ENCODE data around the gene PHF20.

DNA sequence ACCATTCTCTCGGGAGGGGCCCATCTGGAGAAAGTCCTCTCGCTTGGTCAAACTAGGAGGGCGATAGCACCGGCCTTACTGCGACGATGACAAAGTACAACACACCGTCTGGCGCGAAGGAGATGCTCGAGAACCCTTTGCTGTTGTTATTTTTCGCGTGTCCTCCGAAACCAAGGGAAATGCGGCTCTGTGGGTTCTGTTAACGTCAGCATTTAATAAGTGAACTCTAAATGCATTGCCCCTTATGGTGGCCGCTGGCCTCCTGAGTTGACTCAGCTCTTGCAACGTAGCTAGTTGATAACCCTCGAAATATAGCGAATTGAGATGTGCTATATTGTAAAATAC is 183.1 kb downstream of the PHF20 start:
- TF ChIP-seq CTCF (conservative IDR thresholded peaks at IDR 0.05 in 1 of 2, IDR thresholded peaks at IDR 0.05 in 1 of 2; ENCODE audit: extremely low read depth in 1 of 2, insufficient read depth in 1 of 2, low read depth in 1 of 2, low read length in 2 of 2) (no peak), EZH2 (IDR thresholded peaks at IDR 0.05; ENCODE audit: borderline replicate concordance, low read length) (no peak)
